MCF 10A (cell line): Measurements from ENCODE around the gene NPL. TPM values are rescaled to one million over a fixed set of nuclear protein-coding genes. Genes with fewer than 3 reads are reported as not detected.

Source experiments
- BruUV-seq: library from RNA; stranded (reverse); fragments of 400-500 nt; replicated peaks from 2 replicates; lab custom pipeline; 2021; lab: Mats Ljungman, UMichigan
- CTCF ChIA-PET: fragments of 300-600 bp; sonication (Branson Sonifier 250); formaldehyde crosslinking; extraction: SDS; loops from one replicate; lab custom pipeline; 2021; ENCODE audit warnings: antibody characterized with exemption, inconsistent platforms; lab: Yijun Ruan, JAX
- POLR2A ChIA-PET: fragments of 300-600, 350-650 bp; sonication (Branson Sonifier 250); formaldehyde crosslinking; extraction: SDS; loops from one replicate; lab custom pipeline; 2020; ENCODE audit warnings: antibody characterized with exemption, inconsistent platforms; lab: Yijun Ruan, JAX
- DNase-seq: peaks from one replicate; pipeline ENCODE4 v3.0.0-alpha.2; 2018; ENCODE audit not compliant: unreplicated experiment
- H3K27ac Mint-ChIP-seq: one replicate; pipeline ENCODE4 v1.8.0; 2022; ENCODE audit warnings: mild to moderate bottlenecking, low read depth, mixed read lengths; ENCODE audit not compliant: unreplicated experiment
- H3K27me3 Mint-ChIP-seq: one replicate; pipeline ENCODE4 v1.8.0; 2022; ENCODE audit warnings: mixed read lengths; ENCODE audit not compliant: insufficient read depth, unreplicated experiment
- H3K36me3 Mint-ChIP-seq: one replicate; pipeline ENCODE4 v1.8.0; 2022; ENCODE audit warnings: mild to moderate bottlenecking, moderate library complexity, mixed read lengths; ENCODE audit not compliant: insufficient read depth, unreplicated experiment
- H3K4me1 Mint-ChIP-seq: one replicate; pipeline ENCODE4 v1.8.0; 2022; ENCODE audit warnings: mixed read lengths; ENCODE audit not compliant: insufficient read depth, unreplicated experiment
- H3K4me3 Mint-ChIP-seq: one replicate; pipeline ENCODE4 v1.8.0; 2022; ENCODE audit warnings: mild to moderate bottlenecking, moderate library complexity, mixed read lengths; ENCODE audit not compliant: unreplicated experiment
- H3K9me3 Mint-ChIP-seq: one replicate; pipeline ENCODE4 v1.8.0; 2022; ENCODE audit warnings: mixed read lengths; ENCODE audit not compliant: unreplicated experiment
- CTCF ChIP-seq: fragments of 200-600 bp; IDR thresholded peaks from one replicate; pipeline ENCODE4 v1.8.0; 2022; ENCODE audit warnings: antibody characterized with exemption, mild to moderate bottlenecking; ENCODE audit not compliant: unreplicated experiment
- intact Hi-C: fragments of 100-400 bp; cut with micrococcal nuclease; formaldehyde crosslinking; loops from 2 replicates; pipeline ENCODE4 v1.14.1; 2022
- total RNA-seq: library from RNA; stranded (reverse); gene quantifications from 2 replicates; pipeline ENCODE4 v1.2.3, GENCODE V29; 2022

NPL gene
- total RNA-seq, 1 experiment from 2014 or later: 6.2 TPM

DNA sequence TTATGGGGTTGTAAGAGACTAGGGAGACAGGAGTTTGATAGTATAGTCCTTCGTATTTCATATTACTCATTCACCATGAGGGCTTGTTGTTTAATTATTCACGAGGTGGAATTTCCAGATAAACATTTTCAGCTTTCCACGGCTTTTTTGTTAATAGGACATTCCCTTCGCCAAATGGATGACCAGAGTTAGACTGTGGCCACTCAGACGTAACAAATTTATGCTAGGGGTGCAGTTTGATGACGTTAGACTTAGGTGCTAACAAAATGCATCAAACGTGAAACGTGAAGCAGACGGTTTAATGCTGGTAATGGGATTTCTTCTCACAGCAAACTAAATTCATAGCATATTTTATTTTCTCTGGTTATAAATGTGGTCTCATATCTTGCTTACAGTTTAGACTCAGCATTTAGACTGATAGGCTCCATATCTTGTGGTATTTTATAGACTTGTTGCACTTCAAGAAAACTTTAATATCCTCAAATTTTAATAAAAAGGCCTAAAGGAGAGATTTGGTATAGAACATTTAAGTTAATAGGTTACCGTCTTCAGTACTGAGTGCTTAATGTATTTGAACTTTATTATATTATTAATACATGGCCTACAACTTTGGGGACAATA, 51.9 kb downstream of the NPL start:
- Mint-ChIP-seq H3K36me3 (peaks cover 66% of the 10 kb centered on the region), H3K27me3 (no peaks in the 10 kb centered on the region), H3K9me3 (no peaks in the 10 kb centered on the region), H3K4me1 (peaks cover 36% of the 10 kb centered on the region), H3K4me3 (peak overlapping the region; percentile 88), H3K27ac (peak overlapping the region; percentile 80)
- TF ChIP-seq CTCF: no peak
- DNase-seq: peak; percentile 49
- CTCF ChIA-PET: interaction anchor here (1.3 kb wide), 1 partner anchor 240 kb away, joined by 5 read pairs; no protein-coding TSS in a partner anchor
- intact Hi-C loops: no loop called here
- POLR2A ChIA-PET: interaction anchor here (0.6 to 1.1 kb wide), 4 partner anchors 24 to 1346 kb away, joined by 3 read pairs; partner anchors contain the start of gene SMG7
- no TSS peak for BruUV-seq

DNA sequence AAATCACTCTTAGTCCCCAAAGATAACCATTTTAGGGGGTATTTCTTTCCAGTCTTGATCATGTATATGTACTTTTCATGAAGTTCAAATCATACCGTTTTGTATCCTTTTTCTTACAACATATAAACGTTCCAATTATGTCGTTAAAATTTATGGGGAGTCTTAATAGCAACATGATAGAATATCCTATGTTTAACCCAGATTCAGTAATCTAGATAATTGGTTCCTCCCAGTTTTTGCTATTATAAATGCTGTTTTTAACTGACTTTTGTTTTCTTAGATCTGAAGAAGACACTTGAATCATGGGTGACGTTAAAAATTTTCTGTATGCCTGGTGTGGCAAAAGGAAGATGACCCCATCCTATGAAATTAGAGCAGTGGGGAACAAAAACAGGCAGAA, 52.7 kb downstream of the NPL start:
- Mint-ChIP-seq H3K9me3 (no peaks in the 10 kb centered on the region), H3K4me3 (peak overlapping the region; percentile 88), H3K27ac (peak overlapping the region; percentile 80), H3K4me1 (peaks cover 41% of the 10 kb centered on the region), H3K27me3 (no peaks in the 10 kb centered on the region), H3K36me3 (peaks cover 74% of the 10 kb centered on the region)
- CTCF ChIA-PET: interaction anchor here (0.7 to 1.1 kb wide), 3 partner anchors 12 to 58 kb away, joined by 3 read pairs; no protein-coding TSS in a partner anchor
- POLR2A ChIA-PET: interaction anchor here (0.8 to 0.9 kb wide), 2 partner anchors 11 to 49 kb away, joined by 6 to 7 read pairs; no protein-coding TSS in a partner anchor
- BruUV-seq: no TSS peak
- no peak for DNase-seq
- intact Hi-C loops: no loop called here
- TF ChIP-seq CTCF: no peak

GRCh38 chr1:182845379-182845778, 55.8 kb downstream of the NPL start:
- no peak for DNase-seq
- intact Hi-C loops: no loop called here
- H3K27ac Mint-ChIP-seq: no peak overlapping the region
- BruUV-seq: no TSS peak
- no peak overlapping the region for H3K4me3 Mint-ChIP-seq
- H3K4me1 Mint-ChIP-seq: peaks cover 64% of the 10 kb centered on the region
- POLR2A ChIA-PET: interaction anchor here (1.3 to 1.8 kb wide), 2 partner anchors 20 to 44 kb away, joined by 4 read pairs; no protein-coding TSS in a partner anchor
- H3K27me3 Mint-ChIP-seq: no peaks in the 10 kb centered on the region
- TF ChIP-seq CTCF: no peak
- no peaks in the 10 kb centered on the region for H3K9me3 Mint-ChIP-seq
- CTCF ChIA-PET: interaction anchor here (0.7 to 1.5 kb wide), 3 partner anchors 42 to 1496 kb away, joined by 3 read pairs; no protein-coding TSS in a partner anchor
- H3K36me3 Mint-ChIP-seq: peaks cover 91% of the 10 kb centered on the region

DNA sequence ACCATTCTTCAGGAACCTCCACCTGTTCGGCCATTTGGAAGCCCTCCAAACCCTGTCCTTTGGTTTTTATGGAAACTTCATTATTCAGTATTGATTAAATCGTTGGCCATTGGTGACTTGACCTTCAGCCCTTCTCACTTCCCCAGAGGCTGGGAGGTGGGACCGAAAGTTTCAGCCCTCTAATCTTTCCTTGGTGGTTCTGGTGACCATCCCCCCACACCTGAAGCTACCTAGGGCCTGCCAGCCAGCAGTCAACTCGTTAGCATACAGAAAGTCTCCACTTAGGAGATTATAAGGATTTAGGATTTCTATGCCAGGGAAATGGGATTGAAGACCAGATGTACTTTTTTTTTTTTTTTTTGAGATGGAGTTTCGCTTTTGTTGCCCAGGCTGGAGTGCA, 56.3 kb downstream of the NPL start:
- H3K4me1 Mint-ChIP-seq: peaks cover 58% of the 10 kb centered on the region
- no peaks in the 10 kb centered on the region for H3K9me3 Mint-ChIP-seq
- H3K27me3 Mint-ChIP-seq: no peaks in the 10 kb centered on the region
- peaks cover 91% of the 10 kb centered on the region for H3K36me3 Mint-ChIP-seq
- no peak for DNase-seq
- TF ChIP-seq CTCF: no peak
- POLR2A ChIA-PET: interaction anchor here (1.3 to 1.8 kb wide), 2 partner anchors 19 to 44 kb away, joined by 4 read pairs; no protein-coding TSS in a partner anchor
- no peak overlapping the region for H3K4me3 Mint-ChIP-seq
- BruUV-seq: no TSS peak
- CTCF ChIA-PET: interaction anchor here (0.7 to 1.5 kb wide), 3 partner anchors 42 to 1496 kb away, joined by 3 read pairs; no protein-coding TSS in a partner anchor
- intact Hi-C loops: no loop called here
- H3K27ac Mint-ChIP-seq: no peak overlapping the region
